ENCODE data around the gene IL17RC. TPM values are rescaled to one million over a fixed set of nuclear protein-coding genes. Genes with fewer than 3 reads are reported as not detected.

The IL17RC gene
- total and polyA plus RNA-seq, 10 donors: 6.6 to 24.6 (median 19.4) TPM

GRCh38 chr3:9906480-9906879, 10.4 kb upstream of the IL17RC start:
- Histone ChIP-seq H3K27ac (no peak overlapping the region), H3K4me1 (peaks cover 0 to 20% (median 16%) of the 10 kb centered on the region in 6 donors), H3K4me3 (no peak overlapping the region), H3K27me3 (replicated peaks in 1 of 7) (no peaks in the 10 kb centered on the region), H3K9me3 (no peaks in the 10 kb centered on the region), H3K36me3 (no peaks in the 10 kb centered on the region)
- WGBS, 5 donors: 84 to 94% (median 89%) methylated on average over 5 of the region's 5 CpGs
- intact Hi-C loops (cut with DNase I; ENCODE audit: low total_unique reads): no loop called here
- DNase-seq: peak; percentile 28
- TF ChIP-seq POLR2A (IDR thresholded peaks at IDR 0.05) (no peak), CTCF (IDR thresholded peaks at IDR 0.05 in 8 of 11, conservative IDR thresholded peaks at IDR 0.05 in 3 of 11) (no peak), POLR2AphosphoS5 (IDR thresholded peaks at IDR 0.05) (no peak)

- no peaks in the 10 kb centered on the region for H3K36me3 ChIP-seq
- no peak overlapping the region for H3K4me3 ChIP-seq
- no peaks in the 10 kb centered on the region for H3K27me3 ChIP-seq (replicated peaks in 1 of 7)
- no peak for TF ChIP-seq CTCF (IDR thresholded peaks at IDR 0.05 in 8 of 11, conservative IDR thresholded peaks at IDR 0.05 in 3 of 11)
- no peak for TF ChIP-seq POLR2A (IDR thresholded peaks at IDR 0.05)
- no peak for TF ChIP-seq POLR2AphosphoS5 (IDR thresholded peaks at IDR 0.05)
- peak; percentile 34 for DNase-seq
- no peaks in the 10 kb centered on the region for H3K9me3 ChIP-seq
- no peak overlapping the region for H3K27ac ChIP-seq
- 79 to 96% (median 87%) methylated on average over 3 of the region's 3 CpGs for WGBS, 5 donors
- intact Hi-C loops (cut with DNase I; ENCODE audit: low total_unique reads): no loop called here
- H3K4me1 ChIP-seq: peaks cover 0 to 13% (median 3%) of the 10 kb centered on the region in 6 donors
These were observed 8.6 kb upstream of the IL17RC start for GRCh38 chr3:9908286-9908685.

DNA sequence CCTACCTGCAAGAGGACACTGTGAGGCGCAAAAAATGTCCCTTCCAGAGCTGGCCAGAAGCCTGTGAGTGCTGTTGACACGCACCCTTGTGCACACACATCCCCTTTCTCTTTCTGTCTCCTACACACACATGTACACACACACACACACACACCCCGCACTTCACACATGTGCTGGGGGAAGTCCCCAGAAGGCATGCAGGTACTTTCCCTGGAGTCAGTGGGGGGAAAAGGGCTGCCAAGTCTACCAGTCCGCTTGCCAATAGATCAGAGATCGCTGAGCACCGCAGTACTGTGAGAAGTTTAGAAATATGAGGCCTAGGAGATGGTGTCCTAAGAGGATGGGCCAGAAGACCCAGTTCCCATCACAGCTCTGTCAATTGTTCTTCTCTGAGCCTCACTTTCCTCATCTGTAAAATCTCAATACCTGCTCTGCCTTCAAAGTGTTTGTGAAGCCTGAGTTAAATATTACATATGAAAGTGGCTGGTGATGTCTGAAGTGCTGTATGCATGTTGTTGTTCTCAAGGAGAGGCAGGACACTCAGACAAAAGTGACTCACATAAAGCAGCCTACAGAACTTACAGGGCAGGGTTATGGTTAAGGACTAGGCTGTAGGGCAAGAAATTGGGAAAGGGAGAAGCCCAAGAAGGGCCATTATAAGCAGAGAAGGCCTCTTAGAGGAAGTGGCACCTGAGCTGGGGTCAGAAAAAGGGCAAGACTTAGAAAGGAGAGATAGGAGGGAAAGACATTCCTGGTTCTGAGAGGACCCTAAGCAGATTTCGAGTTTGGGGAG, 7.5 kb upstream of the IL17RC start:
- no peak for DNase-seq
- Histone ChIP-seq H3K4me3 (no peak overlapping the region), H3K9me3 (no peaks in the 10 kb centered on the region), H3K27ac (no peak overlapping the region), H3K27me3 (replicated peaks in 1 of 7) (peaks cover 0 to 4% (median 0%) of the 10 kb centered on the region in 7 donors), H3K4me1 (peaks cover 0 to 16% (median 3%) of the 10 kb centered on the region in 6 donors), H3K36me3 (no peaks in the 10 kb centered on the region)
- intact Hi-C loops (cut with DNase I; ENCODE audit: low total_unique reads): no loop called here
- TF ChIP-seq POLR2AphosphoS5 (IDR thresholded peaks at IDR 0.05) (no peak), POLR2A (IDR thresholded peaks at IDR 0.05) (no peak), CTCF (IDR thresholded peaks at IDR 0.05 in 8 of 11, conservative IDR thresholded peaks at IDR 0.05 in 3 of 11) (no peak)
- WGBS, 5 donors: 77 to 84% (median 82%) methylated on average over 7 of the region's 7 CpGs

DNA sequence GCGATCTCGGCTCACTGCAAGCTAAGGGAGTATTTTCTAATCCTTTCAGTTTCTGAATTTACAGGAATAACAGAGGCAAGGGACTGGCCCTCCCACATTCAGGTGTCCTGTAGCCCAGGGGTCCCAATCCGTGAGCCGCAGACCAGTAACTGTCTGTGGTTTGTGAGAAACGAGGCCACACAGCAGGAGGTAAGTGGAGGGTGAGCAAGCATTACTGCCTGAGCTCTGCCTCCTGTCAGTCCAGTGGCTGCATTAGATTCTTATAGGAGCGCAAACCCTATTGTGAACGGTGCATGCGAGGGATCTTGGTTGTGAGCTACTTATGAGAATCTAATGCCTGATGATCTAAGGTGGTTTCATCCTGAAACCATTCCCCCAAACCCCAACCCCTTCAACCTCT, 5.0 kb upstream of the IL17RC start:
- Histone ChIP-seq H3K27me3 (replicated peaks in 1 of 7) (peaks cover 0 to 22% (median 0%) of the 10 kb centered on the region in 7 donors), H3K9me3 (no peaks in the 10 kb centered on the region), H3K4me3 (no peak overlapping the region), H3K27ac (no peak overlapping the region), H3K4me1 (peaks cover 10 to 41% (median 25%) of the 10 kb centered on the region in 6 donors), H3K36me3 (no peaks in the 10 kb centered on the region)
- TF ChIP-seq POLR2AphosphoS5 (IDR thresholded peaks at IDR 0.05) (no peak), POLR2A (IDR thresholded peaks at IDR 0.05) (no peak), CTCF (IDR thresholded peaks at IDR 0.05 in 8 of 11, conservative IDR thresholded peaks at IDR 0.05 in 3 of 11) (no peak)
- WGBS, 5 donors: 59 to 75% (median 67%) methylated on average over 8 of the region's 8 CpGs
- intact Hi-C loops (cut with DNase I; ENCODE audit: low total_unique reads): no loop called here
- peak; percentile 21 for DNase-seq
